Smooth muscle cell (in vitro differentiated cells): ENCODE data around the gene NEU4. TPM values are rescaled to one million over a fixed set of nuclear protein-coding genes. Genes with fewer than 3 reads are reported as not detected.
A peak's percentile ranks its signal among the peaks of the same experiment; 100 is the strongest.

Experiments used
- DNase-seq: peaks from one replicate; lab custom pipeline; 2025; ENCODE audit not compliant: unreplicated experiment; lab: John Stamatoyannopoulos, UW
- H2AFZ ChIP-seq: fragments of 200-600 bp; sonication (generic); 2 replicates; pipeline ENCODE4 v1.6.0; 2016; ENCODE audit warnings: antibody characterized with exemption, low read depth, mild to moderate bottlenecking
- H3F3A ChIP-seq: fragments of 200-600 bp; sonication (generic); 2 replicates; pipeline ENCODE4 v1.6.0; 2017; ENCODE audit warnings: antibody characterized with exemption, low read depth
- H3K27ac ChIP-seq: fragments of 200-600 bp; sonication (generic); 2 replicates; pipeline ENCODE4 v1.5.1; 2016; ENCODE audit warnings: low read depth, mild to moderate bottlenecking
- H3K27me3 ChIP-seq: fragments of 200-600 bp; sonication (generic); 2 replicates; pipeline ENCODE4 v1.6.1; 2016; ENCODE audit warnings: low read depth, mild to moderate bottlenecking
- H3K36me3 ChIP-seq: fragments of 200-600 bp; sonication (generic); 2 replicates; pipeline ENCODE4 v1.5.1; 2016; ENCODE audit warnings: low read depth
- H3K4me1 ChIP-seq: fragments of 200-600 bp; sonication (generic); 2 replicates; pipeline ENCODE4 v1.5.1; 2016; ENCODE audit warnings: low read depth
- H3K4me2 ChIP-seq: fragments of 200-600 bp; sonication (generic); 2 replicates; pipeline ENCODE4 v1.6.0; 2016; ENCODE audit warnings: mild to moderate bottlenecking
- H3K4me3 ChIP-seq: fragments of 200-600 bp; sonication (generic); 2 replicates; pipeline ENCODE4 v1.5.1; 2016; ENCODE audit warnings: mild to moderate bottlenecking
- H3K79me2 ChIP-seq: fragments of 200-600 bp; sonication (generic); 2 replicates; pipeline ENCODE4 v1.6.0; 2016; ENCODE audit warnings: low read depth, mild to moderate bottlenecking
- H3K9ac ChIP-seq: fragments of 200-600 bp; sonication (generic); 2 replicates; pipeline ENCODE4 v1.6.0; 2016; ENCODE audit warnings: low read depth
- H3K9me3 ChIP-seq: fragments of 200-600 bp; sonication (generic); replicated peaks from 2 replicates; pipeline ENCODE4 v1.5.1; 2016; ENCODE audit warnings: low read depth
- H4K20me1 ChIP-seq: fragments of 200-600 bp; sonication (generic); 2 replicates; pipeline ENCODE4 v1.6.0; 2016; ENCODE audit warnings: low read depth
- WGBS: methylation state at CpG from one replicate; pipeline ENCODE4 v1.1.7; 2016; ENCODE audit warnings: low lambda C conversion rate; 5-methylcytosine and 5-hydroxymethylcytosine counted together
- polyA plus RNA-seq: library from polyadenylated mRNA; unstranded; fragments of >200 nt; fragmentation: Nextera tagmentation; extraction: Ambion mirVana; gene quantifications from 2 replicates; pipeline ENCODE4 v1.2.1, GENCODE V29; 2016
- total RNA-seq: library from RNA; depleted of rRNA; stranded (reverse); fragments of >200 nt; gene quantifications from 2 replicates; pipeline ENCODE4 v1.2.3, GENCODE V29; 2014
- TF ChIP-seq, protein P1 (sequence below): fragments of 200-600 bp; sonication (generic); IDR thresholded peaks from 2 replicates; pipeline ENCODE4 v1.5.1; 2017; ENCODE audit warnings: borderline replicate concordance, mild to moderate bottlenecking, antibody characterized with exemption; ENCODE audit not compliant: insufficient read depth, poor library complexity, severe bottlenecking

The NEU4 gene
- total and polyA plus RNA-seq, 2 experiments from 2014 or later = 0.10 TPM; not detected in 1

- no peak overlapping the region for H3K27ac ChIP-seq
- 91% methylated on average over 10 of the region's 10 CpGs for WGBS
- H4K20me1 ChIP-seq = no peaks in the 10 kb centered on the region
- no peak overlapping the region for H3K4me3 ChIP-seq
- no peaks in the 10 kb centered on the region for H3F3A ChIP-seq
- H3K36me3 ChIP-seq = no peaks in the 10 kb centered on the region
- TF ChIP-seq, protein P1, sequence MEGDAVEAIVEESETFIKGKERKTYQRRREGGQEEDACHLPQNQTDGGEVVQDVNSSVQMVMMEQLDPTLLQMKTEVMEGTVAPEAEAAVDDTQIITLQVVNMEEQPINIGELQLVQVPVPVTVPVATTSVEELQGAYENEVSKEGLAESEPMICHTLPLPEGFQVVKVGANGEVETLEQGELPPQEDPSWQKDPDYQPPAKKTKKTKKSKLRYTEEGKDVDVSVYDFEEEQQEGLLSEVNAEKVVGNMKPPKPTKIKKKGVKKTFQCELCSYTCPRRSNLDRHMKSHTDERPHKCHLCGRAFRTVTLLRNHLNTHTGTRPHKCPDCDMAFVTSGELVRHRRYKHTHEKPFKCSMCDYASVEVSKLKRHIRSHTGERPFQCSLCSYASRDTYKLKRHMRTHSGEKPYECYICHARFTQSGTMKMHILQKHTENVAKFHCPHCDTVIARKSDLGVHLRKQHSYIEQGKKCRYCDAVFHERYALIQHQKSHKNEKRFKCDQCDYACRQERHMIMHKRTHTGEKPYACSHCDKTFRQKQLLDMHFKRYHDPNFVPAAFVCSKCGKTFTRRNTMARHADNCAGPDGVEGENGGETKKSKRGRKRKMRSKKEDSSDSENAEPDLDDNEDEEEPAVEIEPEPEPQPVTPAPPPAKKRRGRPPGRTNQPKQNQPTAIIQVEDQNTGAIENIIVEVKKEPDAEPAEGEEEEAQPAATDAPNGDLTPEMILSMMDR = no peak
- H3K4me2 ChIP-seq = peak overlapping the region; percentile 19
- DNase-seq = no peak
- H3K27me3 ChIP-seq = no peaks in the 10 kb centered on the region
- no peaks in the 10 kb centered on the region for H3K9me3 ChIP-seq
- no peak overlapping the region for H3K9ac ChIP-seq
- no peak overlapping the region for H2AFZ ChIP-seq
- H3K4me1 ChIP-seq = no peaks in the 10 kb centered on the region
- no peaks in the 10 kb centered on the region for H3K79me2 ChIP-seq
Measured at GRCh38 chr2:241860184-241861078, 51.4 kb downstream of the NEU4 start.

- no peaks in the 10 kb centered on the region for H3K4me1 ChIP-seq
- no peak overlapping the region for H3K9ac ChIP-seq
- H3K4me2 ChIP-seq = no peak overlapping the region
- H3K4me3 ChIP-seq = no peak overlapping the region
- no peaks in the 10 kb centered on the region for H3F3A ChIP-seq
- 100% methylated on average over 1 of the region's 1 CpG for WGBS
- no peak overlapping the region for H3K27ac ChIP-seq
- no peaks in the 10 kb centered on the region for H3K27me3 ChIP-seq
- H3K9me3 ChIP-seq = no peaks in the 10 kb centered on the region
- TF ChIP-seq, protein P1 = no peak
- no peaks in the 10 kb centered on the region for H4K20me1 ChIP-seq
- no peaks in the 10 kb centered on the region for H3K36me3 ChIP-seq
- DNase-seq = no peak
- H2AFZ ChIP-seq = no peak overlapping the region
- H3K79me2 ChIP-seq = no peaks in the 10 kb centered on the region
Measured at GRCh38 chr2:241861264-241861663, 52.3 kb downstream of the NEU4 start.

- no peaks in the 10 kb centered on the region for H3K79me2 ChIP-seq
- 64% methylated on average over 8 of the region's 8 CpGs for WGBS
- TF ChIP-seq, protein P1 = no peak
- no peaks in the 10 kb centered on the region for H3F3A ChIP-seq
- H3K36me3 ChIP-seq = no peaks in the 10 kb centered on the region
- H3K4me2 ChIP-seq = no peak overlapping the region
- H3K27me3 ChIP-seq = no peaks in the 10 kb centered on the region
- no peaks in the 10 kb centered on the region for H3K9me3 ChIP-seq
- no peaks in the 10 kb centered on the region for H3K4me1 ChIP-seq
- H2AFZ ChIP-seq = no peak overlapping the region
- DNase-seq = no peak
- no peak overlapping the region for H3K4me3 ChIP-seq
- H3K27ac ChIP-seq = no peak overlapping the region
- H3K9ac ChIP-seq = no peak overlapping the region
- no peaks in the 10 kb centered on the region for H4K20me1 ChIP-seq
Measured at GRCh38 chr2:241862093-241862492, 53.1 kb downstream of the NEU4 start.
